Brain pericyte (primary cell): ENCODE data around the gene SETBP1.

ENCODE experiments used
- DNase-seq: peaks from one replicate; pipeline ENCODE4 v3.0.0-alpha.2; 2012; ENCODE audit warnings: low read depth, low spot score

SETBP1 gene

GRCh38 chr18:44967599-44967998 is 286.9 kb downstream of the SETBP1 start:
- DNase-seq = no peak

GRCh38 chr18:44968336-44968735 is 287.6 kb downstream of the SETBP1 start:
- DNase-seq = no peak

GRCh38 chr18:44969214-44969795 is 288.6 kb downstream of the SETBP1 start:
- no peak for DNase-seq

GRCh38 chr18:44973282-44973681 is 292.6 kb downstream of the SETBP1 start:
- DNase-seq = no peak

GRCh38 chr18:44974174-44974573 is 293.5 kb downstream of the SETBP1 start:
- DNase-seq = no peak

- no peak for DNase-seq
Observed at GRCh38 chr18:44977856-44978255, 297.2 kb downstream of the SETBP1 start.

- DNase-seq = no peak
Observed at GRCh38 chr18:44979748-44980147, 299.1 kb downstream of the SETBP1 start.

GRCh38 chr18:44981121-44981520 is 300.4 kb downstream of the SETBP1 start:
- DNase-seq = no peak

GRCh38 chr18:44986933-44987332 is 306.2 kb downstream of the SETBP1 start:
- no peak for DNase-seq

GRCh38 chr18:44987371-44987770 is 306.7 kb downstream of the SETBP1 start:
- no peak for DNase-seq

- no peak for DNase-seq
Observed at GRCh38 chr18:44988821-44989587, 308.3 kb downstream of the SETBP1 start.

GRCh38 chr18:44996261-44996660 is 315.6 kb downstream of the SETBP1 start:
- DNase-seq = no peak

GRCh38 chr18:44997174-44997573 is 316.5 kb downstream of the SETBP1 start:
- DNase-seq = no peak

GRCh38 chr18:44998360-44998759 is 317.7 kb downstream of the SETBP1 start:
- no peak for DNase-seq

- no peak for DNase-seq
Observed at GRCh38 chr18:45004546-45005080, 323.9 kb downstream of the SETBP1 start.

GRCh38 chr18:45006934-45007333 is 326.2 kb downstream of the SETBP1 start:
- no peak for DNase-seq

- no peak for DNase-seq
Observed at GRCh38 chr18:45007531-45007930, 326.8 kb downstream of the SETBP1 start.

- DNase-seq = no peak
Observed at GRCh38 chr18:45008694-45009413, 328.2 kb downstream of the SETBP1 start.

GRCh38 chr18:45009756-45010155 is 329.1 kb downstream of the SETBP1 start:
- DNase-seq = no peak

GRCh38 chr18:45012286-45012685 is 331.6 kb downstream of the SETBP1 start:
- no peak for DNase-seq

- no peak for DNase-seq
Observed at GRCh38 chr18:45014047-45014501, 333.4 kb downstream of the SETBP1 start.

GRCh38 chr18:45015788-45016128 is 335.1 kb downstream of the SETBP1 start:
- no peak for DNase-seq
